Fibroblast of skin of right quadriceps (primary cell): ENCODE results near the gene RCSD1.

Experiments
- DNase-seq: peaks from one replicate; pipeline ENCODE4 v3.0.0-alpha.2; 2013

Gene RCSD1

GRCh38 chr1:167645140-167645541 is 15.1 kb downstream of the RCSD1 start:
- DNase-seq, result no peak

DNA sequence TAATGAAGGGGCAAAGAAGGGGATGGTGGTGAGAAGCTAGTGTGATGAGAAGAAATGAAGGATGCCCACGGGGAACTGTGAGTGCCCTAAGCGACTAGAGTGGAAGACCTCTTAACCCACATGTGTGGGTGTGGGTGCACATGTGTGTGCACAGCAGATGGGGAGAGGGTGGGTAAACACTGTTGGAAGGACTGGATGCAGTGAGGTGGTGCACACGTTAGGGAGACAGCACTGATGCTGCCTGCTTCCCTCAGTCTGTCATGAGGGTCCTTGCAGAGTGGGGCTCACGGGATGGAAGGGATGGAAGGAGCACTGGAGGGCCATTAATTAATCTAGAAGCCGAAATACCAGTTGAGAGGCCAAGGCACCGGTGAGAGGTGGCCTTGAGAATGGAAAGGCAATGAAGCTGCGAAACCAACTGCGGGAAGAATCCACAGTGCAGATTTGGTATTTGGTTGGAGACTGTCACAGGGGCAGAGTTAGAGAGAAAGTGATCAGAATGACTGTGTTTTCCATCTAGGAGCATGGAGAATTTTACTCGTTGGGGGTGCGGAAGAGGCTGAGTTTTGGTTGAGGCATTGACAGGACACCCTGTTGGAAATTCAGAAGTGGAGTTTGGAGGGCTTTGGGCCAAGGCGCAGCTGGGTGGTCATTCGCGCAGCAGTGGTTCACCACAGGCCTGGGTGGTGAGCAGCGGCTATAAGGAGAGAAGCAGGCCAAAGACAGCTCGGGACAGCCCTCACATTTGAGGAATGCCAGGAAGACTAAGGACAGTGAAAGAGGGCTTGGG is 15.8 kb downstream of the RCSD1 start:
- no peak for DNase-seq

DNA sequence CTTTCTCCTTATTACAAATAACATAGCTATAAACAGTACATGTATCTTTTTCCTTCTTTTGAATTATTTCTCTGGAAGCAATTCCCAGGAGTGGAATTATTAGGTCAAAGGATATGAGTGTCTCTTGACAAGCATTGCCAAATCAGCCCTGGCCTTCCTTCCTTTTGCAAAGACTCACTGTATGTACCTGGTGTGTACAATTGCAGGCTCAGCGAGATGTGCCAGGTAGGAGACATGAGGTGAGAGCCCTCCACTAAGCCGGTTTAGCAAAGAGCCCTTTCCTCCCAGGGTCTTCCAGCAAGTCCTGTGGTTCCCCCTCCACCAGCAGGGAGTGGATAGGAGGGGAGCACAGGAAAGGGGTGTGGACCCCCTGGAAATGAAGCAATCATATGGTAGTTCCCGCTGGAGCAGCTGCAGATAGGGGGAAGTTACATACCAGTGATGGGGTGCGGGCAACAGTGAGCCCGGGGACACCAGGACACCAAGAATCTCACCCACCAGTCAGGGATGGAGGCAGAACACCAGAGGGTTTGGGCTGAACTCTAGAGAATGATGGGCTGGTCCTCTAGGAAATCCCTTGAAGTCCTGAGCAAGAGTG is 18.3 kb downstream of the RCSD1 start:
- DNase-seq, result no peak

GRCh38 chr1:167648978-167649744 is 19.1 kb downstream of the RCSD1 start:
- no peak for DNase-seq

DNA sequence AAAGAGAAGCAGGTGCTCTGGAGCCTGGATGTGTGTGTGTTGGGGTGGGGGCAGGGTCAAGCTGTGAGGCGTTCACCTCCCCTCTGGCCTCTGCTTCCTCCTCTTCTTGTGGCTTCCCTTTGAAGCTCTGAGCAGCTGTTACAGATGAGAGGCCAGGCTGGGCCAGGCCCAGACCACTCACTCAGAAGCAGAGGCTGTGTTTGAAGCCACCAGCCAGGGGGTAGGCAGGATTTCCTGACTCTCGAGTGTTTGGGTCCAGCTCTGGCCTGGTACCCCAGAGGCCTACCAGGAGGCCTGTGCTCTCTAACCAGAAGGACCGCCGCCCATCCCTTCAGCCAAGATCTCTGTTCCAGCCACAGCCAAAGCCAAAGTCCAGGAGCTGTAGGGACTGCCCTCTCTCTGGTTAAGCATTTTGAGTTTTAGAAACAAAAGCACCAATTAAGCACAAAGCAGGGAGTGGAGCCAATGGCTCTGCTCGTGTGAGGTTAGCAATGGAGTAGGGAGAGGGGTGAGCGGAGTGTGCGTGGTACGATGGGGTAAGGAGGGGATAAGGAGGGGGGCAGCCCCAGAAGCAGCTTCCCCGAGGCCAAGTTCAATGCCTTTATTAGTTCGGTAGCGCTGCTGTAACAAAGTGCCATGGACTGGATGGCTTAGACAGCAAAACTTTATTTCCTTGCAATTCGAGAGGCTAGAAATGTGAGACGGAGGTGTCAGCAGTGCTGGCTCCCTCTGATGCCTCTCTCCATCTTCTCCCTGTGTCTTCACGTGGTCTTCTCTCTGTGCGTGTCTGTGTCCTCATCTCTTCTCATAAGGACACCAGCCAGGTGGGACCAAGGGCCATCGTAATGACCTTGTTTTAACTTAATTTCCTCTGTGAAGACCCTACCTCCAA is 20.5 kb downstream of the RCSD1 start:
- no peak for DNase-seq

DNA sequence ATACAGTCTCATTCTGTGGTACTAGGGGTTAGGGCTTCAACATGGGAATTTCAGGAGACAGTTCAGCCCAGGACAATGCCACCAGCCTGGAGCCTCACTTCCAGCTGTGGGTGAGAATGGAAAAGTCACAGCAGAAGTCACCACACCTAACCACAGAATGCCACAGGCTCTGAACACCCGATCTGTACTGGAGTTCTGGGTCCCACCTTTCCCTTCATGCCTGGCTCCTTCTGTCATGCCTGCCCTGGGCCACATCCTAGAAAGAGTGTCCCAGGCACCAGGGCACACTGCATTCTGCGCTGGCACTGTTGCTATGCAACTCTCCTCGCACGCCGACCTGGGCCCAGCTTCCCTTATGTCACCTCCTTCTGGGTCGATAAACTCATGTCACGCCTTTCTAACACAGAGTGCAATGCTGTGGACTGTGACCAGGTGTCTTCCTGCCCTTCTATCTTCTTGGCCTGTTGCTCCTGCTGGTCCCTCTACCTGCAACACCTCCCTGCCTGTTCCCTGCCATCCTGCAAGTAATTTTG is 21.2 kb downstream of the RCSD1 start:
- DNase-seq, result no peak

DNA sequence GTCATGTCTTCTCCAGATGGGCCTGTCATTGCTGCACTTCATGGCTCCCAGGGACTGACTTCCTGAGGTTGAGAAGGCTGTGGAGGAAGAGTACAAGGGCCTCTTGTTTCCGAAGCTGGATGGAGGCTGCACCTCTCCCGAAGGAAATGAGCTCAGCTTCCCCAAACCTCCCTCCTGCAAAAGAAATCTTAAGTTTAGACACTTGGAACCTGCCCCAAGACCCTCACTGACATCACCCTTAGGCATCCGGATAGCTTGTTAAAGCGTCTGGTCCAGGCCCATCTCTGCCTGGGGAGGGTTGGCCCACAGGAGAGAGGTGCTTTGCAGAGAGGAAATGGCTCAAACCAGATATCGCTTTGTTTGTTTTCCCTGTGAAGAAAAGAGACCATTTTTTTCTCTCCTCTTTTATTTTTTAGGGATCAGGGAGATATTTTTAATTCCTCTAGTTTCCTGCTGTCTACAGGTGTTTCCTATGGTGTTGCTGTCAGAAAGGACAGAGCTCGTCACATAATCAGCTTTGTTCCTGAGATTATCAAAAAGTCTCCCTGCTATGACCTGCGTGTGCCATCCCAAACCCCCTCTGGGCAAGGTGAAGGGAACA is 25.0 kb downstream of the RCSD1 start:
- no peak for DNase-seq

GRCh38 chr1:167656657-167657056 is 26.6 kb downstream of the RCSD1 start:
- no peak for DNase-seq

GRCh38 chr1:167658574-167659328 is 28.7 kb downstream of the RCSD1 start:
- DNase-seq, result peak; percentile 18

DNA sequence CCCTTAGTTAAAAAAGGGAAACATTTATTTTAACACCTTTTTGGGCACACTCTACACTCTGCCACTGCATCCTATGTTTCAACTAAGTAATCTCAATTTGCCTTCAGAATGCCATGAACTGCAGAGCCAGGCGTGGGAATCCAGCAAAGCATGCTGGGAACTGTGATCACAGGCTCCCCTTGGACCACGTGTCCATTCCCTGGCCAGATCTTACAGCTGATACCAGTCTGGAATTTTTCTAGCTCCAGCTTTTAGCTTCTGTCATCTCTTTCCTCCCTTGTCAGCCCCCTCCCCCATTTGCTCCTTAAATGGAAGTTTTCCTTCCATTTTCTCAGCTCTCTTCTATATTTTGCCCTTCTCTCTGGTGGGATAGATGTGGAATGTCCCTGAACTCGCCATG is 29.4 kb downstream of the RCSD1 start:
- DNase-seq, result peak; percentile 45

GRCh38 chr1:167659881-167660280 is 29.8 kb downstream of the RCSD1 start:
- no peak for DNase-seq

DNA sequence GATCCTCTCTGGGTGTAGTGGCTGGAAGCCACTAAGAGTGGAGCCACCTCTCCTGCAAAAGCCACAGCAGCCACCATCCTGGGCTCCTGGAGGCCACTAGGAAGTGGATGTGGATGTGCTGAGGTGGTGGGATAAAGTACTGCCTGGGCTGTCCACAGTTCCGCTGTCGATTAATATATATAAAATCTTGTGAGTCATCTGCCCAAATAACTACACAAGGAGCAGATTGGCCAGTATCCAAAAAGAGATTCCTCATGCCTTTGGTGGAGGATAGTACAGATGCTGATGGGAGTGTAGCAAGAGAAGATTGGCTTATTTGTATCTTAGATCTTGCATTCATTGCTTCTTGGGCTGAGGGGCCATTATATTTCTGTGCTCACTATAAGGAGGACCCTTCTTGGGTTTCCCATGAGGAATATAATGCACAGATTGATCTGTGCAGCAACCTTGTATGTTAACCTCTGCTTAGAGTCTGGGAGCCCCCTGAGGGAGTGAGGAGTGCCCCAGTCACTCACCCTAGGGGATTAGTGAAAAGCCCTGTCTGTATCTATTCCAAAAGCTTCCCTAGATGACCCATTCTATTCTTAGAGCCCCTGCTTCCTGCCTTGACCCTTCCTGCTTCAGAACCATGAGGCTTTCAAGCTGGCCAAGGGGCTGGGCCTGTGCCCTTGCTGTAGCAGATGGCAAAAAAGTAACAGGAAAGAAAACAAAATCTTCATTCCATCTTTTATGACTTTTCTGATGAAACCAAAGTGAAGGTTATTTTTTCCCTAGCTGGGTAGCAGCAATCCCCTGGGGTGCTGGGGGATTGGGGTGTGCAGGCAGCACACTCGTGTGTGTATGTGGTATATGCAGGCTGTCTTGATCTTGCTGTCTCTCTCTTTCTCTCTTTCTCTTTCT is 31.7 kb downstream of the RCSD1 start:
- peak; percentile 95 for DNase-seq

DNA sequence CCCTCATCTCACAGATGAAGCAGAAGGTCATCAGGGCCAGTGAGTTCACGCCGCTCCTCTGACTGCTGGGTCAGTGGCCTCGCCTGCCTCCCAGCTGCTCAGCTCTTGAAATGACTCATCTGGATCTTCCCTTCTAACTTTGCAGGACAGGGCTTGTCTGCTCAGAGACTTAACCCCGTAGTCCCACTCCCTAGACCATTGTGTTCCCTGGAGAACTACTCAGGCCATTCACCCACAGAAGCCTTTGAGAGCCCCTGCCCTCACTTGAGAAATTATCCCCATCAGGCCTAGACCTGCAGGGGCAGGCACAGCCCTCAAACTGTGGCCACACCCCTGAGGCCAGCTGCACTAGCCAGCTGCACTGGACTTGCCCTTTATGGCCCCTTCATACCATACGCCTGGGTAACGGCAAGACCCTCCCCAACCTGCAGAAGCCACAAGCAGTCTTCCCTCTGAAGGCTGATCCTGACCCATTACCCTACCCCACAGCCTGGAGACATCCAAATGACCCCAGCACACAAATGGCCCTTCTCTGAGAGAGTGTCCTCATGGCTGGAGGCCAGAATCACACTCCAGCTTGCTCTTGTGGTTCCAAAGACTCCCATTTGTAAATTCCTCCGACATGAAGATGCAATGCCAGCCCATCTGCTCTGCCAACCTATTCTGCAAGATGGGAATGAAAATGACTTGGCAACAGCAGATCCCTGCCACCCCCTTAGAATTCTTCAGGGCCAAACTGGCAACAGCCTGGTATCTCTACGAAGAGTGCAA is 33.2 kb downstream of the RCSD1 start:
- DNase-seq, result peak; percentile 15

DNA sequence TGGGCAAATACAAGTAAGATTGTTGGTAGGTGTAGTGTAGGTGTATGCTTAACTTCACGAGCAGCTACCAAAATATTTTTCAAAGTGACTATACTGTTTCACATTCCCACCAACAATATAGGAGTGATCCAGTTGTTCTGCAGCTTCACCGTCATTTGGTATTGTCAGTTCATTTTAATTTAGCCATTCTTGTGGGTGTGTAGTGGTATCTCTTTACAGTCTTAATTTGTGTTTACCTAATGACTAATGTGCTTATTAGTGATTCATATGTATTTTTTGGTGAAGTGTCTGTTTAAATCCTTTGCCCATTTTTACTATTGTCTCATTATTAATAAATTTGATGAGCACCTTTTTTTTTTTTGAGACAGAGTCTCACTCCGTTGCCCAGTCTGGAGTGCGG is 35.4 kb downstream of the RCSD1 start:
- no peak for DNase-seq

GRCh38 chr1:167666416-167666815 is 36.4 kb downstream of the RCSD1 start:
- peak; percentile 92 for DNase-seq

- DNase-seq, result no peak
Observed at GRCh38 chr1:167667536-167667935, 37.5 kb downstream of the RCSD1 start.

GRCh38 chr1:167668108-167668507 is 38.1 kb downstream of the RCSD1 start:
- no peak for DNase-seq

- DNase-seq, result no peak
Observed at GRCh38 chr1:167669209-167670124, 39.4 kb downstream of the RCSD1 start.
